ENCODE results near the gene DCAF16.

DCAF16 gene

DNA sequence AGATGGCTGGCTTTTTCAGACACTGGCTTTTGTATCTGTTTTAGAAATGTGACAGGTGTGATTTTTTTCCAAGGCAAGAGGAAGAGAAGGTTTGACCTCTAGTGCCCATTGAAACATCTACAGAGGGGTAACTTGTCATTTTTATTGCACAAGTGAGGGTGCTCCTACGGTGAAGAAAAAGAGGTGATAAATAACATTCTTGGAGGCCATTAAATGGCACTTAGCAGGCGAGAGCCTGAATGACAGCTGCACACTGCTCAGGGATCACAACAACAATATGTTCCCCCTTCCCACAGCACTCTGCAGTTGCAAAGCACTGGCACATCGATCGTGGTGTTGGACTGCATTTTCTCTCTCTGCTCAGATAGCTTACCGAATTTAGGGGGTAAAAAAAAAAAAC is 52.1 kb downstream of the DCAF16 start:
- TF ChIP-seq CTCF (conservative IDR thresholded peaks at IDR 0.05; ENCODE audit: low read depth) = no peak
- no peak overlapping the region for H3K27ac ChIP-seq
- CTCF ChIA-PET = no interaction called here
- POLR2A ChIA-PET (ENCODE audit: low non-redundant PET) = interaction anchor here (0.7 kb wide), 1 partner anchor 10 kb away, joined by 6 read pairs; no protein-coding TSS in a partner anchor
- DNase-seq (ENCODE audit: low spot score) = no peak

DNA sequence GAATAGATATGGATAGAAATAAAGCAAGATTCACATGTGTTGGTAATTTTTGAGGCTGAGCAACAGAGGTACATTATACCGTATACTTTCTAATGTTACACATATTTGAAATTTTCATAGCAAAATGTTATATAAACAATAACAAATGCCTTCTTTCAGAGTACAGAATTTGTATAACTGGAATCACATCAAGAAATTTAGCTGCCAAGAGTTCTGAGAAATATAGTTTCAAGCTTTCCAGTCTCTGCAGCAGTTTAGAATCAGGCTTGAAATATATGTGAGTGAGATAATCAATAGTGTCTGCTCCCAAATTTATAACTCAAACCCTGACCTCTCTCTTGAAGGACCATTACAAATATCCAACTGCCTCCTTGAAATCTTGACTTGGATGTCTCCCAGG is 52.9 kb downstream of the DCAF16 start:
- ChIA-PET POLR2A (ENCODE audit: low non-redundant PET) (interaction anchor here (0.7 kb wide), 1 partner anchor 9 kb away, joined by 6 read pairs; no protein-coding TSS in a partner anchor), CTCF (no interaction called here)
- DNase-seq (ENCODE audit: low spot score) = no peak
- no peak overlapping the region for H3K27ac ChIP-seq
- TF ChIP-seq CTCF (conservative IDR thresholded peaks at IDR 0.05; ENCODE audit: low read depth) = no peak

- CTCF ChIA-PET = no interaction called here
- TF ChIP-seq CTCF (conservative IDR thresholded peaks at IDR 0.05; ENCODE audit: low read depth) = no peak
- H3K27ac ChIP-seq = no peak overlapping the region
- POLR2A ChIA-PET (ENCODE audit: low non-redundant PET) = no interaction called here
- no peak for DNase-seq (ENCODE audit: low spot score)
These were observed 56.9 kb downstream of the DCAF16 start for GRCh38 chr4:17753646-17754045.

Data from RWPE1 (cell line).